ENCODE data around the gene DMRTB1.

GRCh38 chr1:53460666-53461322 lies 1.6 kb downstream of the DMRTB1 start:
- TF ChIP-seq CTCF (IDR thresholded peaks at IDR 0.05): no peak
- TF ChIP-seq POLR2A (IDR thresholded peaks at IDR 0.05): no peak
